ENCODE measurements around the gene RBM47.
"Not testable (repeated sequence)": the region's sequence is repeated elsewhere in the genome, so short reads cannot be mapped to it uniquely, and the experiment has no call there.

The RBM47 gene

GRCh38 chr4:40434126-40434687, 195.5 kb downstream of the RBM47 start:
- DNase-seq, result no peak

- DNase-seq, result no peak
Observed at GRCh38 chr4:40432504-40432903, 197.2 kb downstream of the RBM47 start.

- DNase-seq, result not testable (repeated sequence)
Observed at GRCh38 chr4:40427871-40428270, 201.8 kb downstream of the RBM47 start.

GRCh38 chr4:40427128-40427527, 202.5 kb downstream of the RBM47 start:
- DNase-seq, result no peak

- DNase-seq, result no peak
Observed at GRCh38 chr4:40425799-40426574, 203.7 kb downstream of the RBM47 start.

GRCh38 chr4:40423735-40424134, 205.9 kb downstream of the RBM47 start:
- no peak for DNase-seq

GRCh38 chr4:40421839-40422708, 207.6 kb downstream of the RBM47 start:
- no peak for DNase-seq

GRCh38 chr4:40419231-40419912, 210.3 kb downstream of the RBM47 start:
- DNase-seq, result no peak

GRCh38 chr4:40418430-40419230, 211.0 kb downstream of the RBM47 start:
- no peak for DNase-seq

- DNase-seq, result no peak
Observed at GRCh38 chr4:40417941-40418340, 211.7 kb downstream of the RBM47 start.

GRCh38 chr4:40414673-40415072, 215.0 kb downstream of the RBM47 start:
- DNase-seq, result no peak

GRCh38 chr4:40412866-40413795, 216.5 kb downstream of the RBM47 start:
- no peak for DNase-seq

GRCh38 chr4:40412388-40412787, 217.3 kb downstream of the RBM47 start:
- no peak for DNase-seq

GRCh38 chr4:40409835-40410234, 219.8 kb downstream of the RBM47 start:
- no peak for DNase-seq

- not testable (repeated sequence) for DNase-seq
Observed at GRCh38 chr4:40407468-40407867, 222.2 kb downstream of the RBM47 start.

GRCh38 chr4:40406340-40406739, 223.3 kb downstream of the RBM47 start:
- DNase-seq, result no peak

- no peak for DNase-seq
Observed at GRCh38 chr4:40405193-40405592, 224.5 kb downstream of the RBM47 start.

GRCh38 chr4:40403081-40403480, 226.6 kb downstream of the RBM47 start:
- DNase-seq, result no peak

- no peak for DNase-seq
Observed at GRCh38 chr4:40402556-40402955, 227.1 kb downstream of the RBM47 start.

GRCh38 chr4:40401631-40402030, 228.0 kb downstream of the RBM47 start:
- DNase-seq, result no peak

- no peak for DNase-seq
Observed at GRCh38 chr4:40401096-40401495, 228.6 kb downstream of the RBM47 start.

All from cortex of kidney (tissue), 1 donor.